ENCODE data around the gene TP53INP2. TPM values are rescaled to one million over a fixed set of nuclear protein-coding genes. Genes with fewer than 3 reads are reported as not detected.
"Not testable (repeated sequence)": the region's sequence is repeated elsewhere in the genome, so short reads cannot be mapped to it uniquely, and the experiment has no call there.

TP53INP2 gene
- total RNA-seq, 4 donors from 2014 or later: 16.5 to 43.0 (median 34.4) TPM

DNA sequence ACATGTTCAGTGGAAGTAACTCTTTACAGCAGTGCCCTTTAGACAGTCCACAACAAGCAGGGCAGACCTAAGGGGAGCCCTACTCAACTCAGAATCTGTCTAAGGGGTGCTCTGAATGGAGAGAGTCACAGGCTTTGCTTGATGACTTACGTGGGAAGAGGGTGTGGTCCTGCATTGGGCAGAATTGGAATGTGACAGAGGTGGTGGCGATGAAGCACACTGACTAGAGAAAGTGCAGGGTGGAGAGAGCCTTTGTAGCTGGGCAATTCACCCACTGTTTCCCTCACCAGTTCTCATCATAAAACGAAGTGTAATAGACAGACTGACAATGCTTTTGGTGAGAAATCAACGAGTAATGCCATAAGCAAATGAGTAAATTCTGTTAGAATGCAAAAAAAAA, 11.2 kb downstream of the TP53INP2 start:
- no peak for DNase-seq
- Histone ChIP-seq H3K4me3 (no peak overlapping the region), H3K27ac (no peak overlapping the region), H3K27me3 (no peaks in the 10 kb centered on the region), H3K36me3 (peaks cover 0 to 17% (median 0%) of the 10 kb centered on the region in 3 donors), H3K9me3 (no peaks in the 10 kb centered on the region), H3K4me1 (peaks cover 0 to 17% (median 1%) of the 10 kb centered on the region in 4 donors)
- TF ChIP-seq POLR2A (IDR thresholded peaks at IDR 0.05): no peak
- TF ChIP-seq, protein P1, sequence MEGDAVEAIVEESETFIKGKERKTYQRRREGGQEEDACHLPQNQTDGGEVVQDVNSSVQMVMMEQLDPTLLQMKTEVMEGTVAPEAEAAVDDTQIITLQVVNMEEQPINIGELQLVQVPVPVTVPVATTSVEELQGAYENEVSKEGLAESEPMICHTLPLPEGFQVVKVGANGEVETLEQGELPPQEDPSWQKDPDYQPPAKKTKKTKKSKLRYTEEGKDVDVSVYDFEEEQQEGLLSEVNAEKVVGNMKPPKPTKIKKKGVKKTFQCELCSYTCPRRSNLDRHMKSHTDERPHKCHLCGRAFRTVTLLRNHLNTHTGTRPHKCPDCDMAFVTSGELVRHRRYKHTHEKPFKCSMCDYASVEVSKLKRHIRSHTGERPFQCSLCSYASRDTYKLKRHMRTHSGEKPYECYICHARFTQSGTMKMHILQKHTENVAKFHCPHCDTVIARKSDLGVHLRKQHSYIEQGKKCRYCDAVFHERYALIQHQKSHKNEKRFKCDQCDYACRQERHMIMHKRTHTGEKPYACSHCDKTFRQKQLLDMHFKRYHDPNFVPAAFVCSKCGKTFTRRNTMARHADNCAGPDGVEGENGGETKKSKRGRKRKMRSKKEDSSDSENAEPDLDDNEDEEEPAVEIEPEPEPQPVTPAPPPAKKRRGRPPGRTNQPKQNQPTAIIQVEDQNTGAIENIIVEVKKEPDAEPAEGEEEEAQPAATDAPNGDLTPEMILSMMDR (IDR thresholded peaks at IDR 0.05): no peak

DNA sequence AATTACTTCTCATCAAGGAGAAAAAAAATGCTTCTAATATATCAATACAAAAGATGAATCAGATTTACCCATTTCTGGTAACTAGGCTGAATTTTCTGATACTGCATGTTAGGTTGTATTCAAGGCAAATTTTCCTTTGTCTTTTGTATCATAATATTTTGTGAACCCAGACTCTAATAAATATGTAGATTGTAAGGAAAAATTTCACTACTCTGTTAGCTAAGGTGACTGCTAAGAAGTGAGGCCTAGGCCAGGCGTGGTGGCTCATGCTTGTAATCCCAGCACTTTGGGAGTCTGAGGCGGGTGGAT, 12.7 kb downstream of the TP53INP2 start:
- Histone ChIP-seq H3K9me3 (no peaks in the 10 kb centered on the region), H3K4me1 (peaks cover 0 to 12% (median 0%) of the 10 kb centered on the region in 4 donors), H3K4me3 (no peak overlapping the region), H3K36me3 (peaks cover 0 to 21% (median 0%) of the 10 kb centered on the region in 3 donors), H3K27me3 (no peaks in the 10 kb centered on the region), H3K27ac (no peak overlapping the region)
- no peak for DNase-seq
- TF ChIP-seq POLR2A (IDR thresholded peaks at IDR 0.05): no peak
- TF ChIP-seq, protein P1 (IDR thresholded peaks at IDR 0.05): no peak

DNA sequence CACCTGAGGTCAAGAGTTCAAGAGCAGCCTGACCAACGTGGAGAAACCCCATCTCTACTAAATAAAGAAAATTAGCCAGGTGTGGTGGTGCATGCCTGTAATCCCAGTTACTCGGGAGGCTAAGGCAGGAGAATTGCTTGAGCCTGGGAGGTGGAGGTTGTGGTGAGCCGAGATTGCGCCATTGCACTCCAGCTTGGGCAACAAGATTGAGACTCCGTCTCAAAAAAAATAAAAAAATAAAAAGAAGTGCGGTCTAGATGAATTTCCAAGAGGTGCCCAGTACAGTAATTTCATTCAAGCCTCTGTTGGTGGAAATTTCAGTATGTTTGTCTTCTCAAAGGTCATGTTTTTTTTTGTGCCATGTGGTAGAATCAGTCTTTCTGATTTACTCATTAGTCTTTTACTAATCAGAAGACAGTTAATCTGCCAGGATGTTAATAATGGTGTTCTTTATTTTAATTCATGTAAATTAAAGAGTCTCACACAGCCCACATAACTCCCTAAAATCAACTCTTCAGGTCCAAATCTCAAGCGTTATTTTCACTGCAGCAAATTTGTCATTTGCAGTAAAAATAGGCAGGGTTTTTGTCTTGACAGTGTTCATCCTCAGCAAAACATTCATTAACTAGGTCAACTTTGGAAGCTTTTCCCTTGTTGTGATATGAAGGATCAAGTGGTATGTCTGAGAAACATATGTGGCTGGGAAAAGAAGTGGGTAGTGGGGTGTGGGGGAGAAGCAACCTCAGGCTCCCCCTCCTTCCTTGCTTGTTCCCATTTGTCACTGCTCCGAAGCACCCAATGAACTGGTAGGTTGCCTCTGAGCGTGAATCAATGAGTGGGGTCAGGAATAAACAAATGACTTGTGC, 13.3 kb downstream of the TP53INP2 start:
- Histone ChIP-seq H3K4me3 (no peak overlapping the region), H3K36me3 (peaks cover 0 to 21% (median 0%) of the 10 kb centered on the region in 3 donors), H3K4me1 (peaks cover 0 to 12% (median 0%) of the 10 kb centered on the region in 4 donors), H3K9me3 (no peaks in the 10 kb centered on the region), H3K27me3 (no peaks in the 10 kb centered on the region), H3K27ac (no peak overlapping the region)
- TF ChIP-seq, protein P1 (IDR thresholded peaks at IDR 0.05): no peak
- no peak for DNase-seq

DNA sequence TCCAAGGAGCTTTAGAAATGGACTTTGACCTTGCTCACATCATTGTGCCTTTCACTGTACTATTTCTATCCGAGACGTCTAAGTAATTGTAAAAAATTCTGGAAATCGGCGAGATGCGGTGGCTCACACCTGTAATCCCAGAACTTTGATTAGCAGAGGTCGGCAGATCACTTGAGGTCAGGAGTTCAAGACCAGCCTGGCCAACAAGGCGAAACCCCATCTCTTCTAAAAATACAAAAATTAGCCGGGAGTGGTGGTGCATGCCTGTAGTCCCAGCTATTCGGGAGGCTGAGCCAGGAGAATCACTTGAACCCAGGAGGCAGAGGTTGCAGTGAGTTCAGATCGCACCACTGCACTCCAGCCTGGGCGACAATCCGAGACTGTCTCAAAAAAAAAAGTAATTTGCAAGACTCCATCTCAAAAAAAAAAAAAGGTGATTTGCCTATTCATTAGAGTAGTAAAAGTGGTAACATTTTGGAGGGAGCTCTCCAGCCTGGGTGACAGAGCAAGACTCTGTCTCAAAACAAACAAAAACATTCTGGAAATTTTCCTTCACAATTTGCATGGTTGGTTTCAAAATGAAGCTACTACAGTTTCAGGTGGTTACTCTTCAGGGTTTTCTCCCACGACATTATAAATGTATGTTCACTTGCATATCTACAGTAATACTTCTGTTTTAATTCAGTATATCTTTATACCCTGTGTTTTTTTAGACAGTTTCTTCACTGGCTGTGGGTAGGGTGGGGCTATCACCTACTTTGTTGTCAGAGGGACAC, 15.3 kb downstream of the TP53INP2 start:
- H3K36me3 ChIP-seq: peaks cover 0 to 32% (median 0%) of the 10 kb centered on the region in 3 donors

DNA sequence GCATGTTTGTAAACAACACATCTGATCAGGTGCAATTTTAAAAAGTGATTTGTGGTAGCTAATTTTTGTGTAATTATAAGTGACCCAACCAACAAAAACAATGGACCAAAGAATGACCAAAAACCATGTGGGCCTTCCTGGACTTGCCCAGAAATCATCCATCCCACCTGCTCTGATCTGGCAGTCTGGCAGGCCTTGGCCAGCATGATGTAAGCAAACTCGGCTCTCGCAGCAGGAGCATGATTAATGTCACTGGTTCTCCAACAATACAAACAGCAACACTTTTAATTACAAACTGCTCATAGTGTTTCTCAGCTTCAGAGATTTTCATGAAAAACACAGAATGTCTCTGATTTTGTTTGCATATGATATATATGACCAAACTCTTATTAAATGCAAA, 16.1 kb downstream of the TP53INP2 start:
- H3K4me1 ChIP-seq: no peaks in the 10 kb centered on the region
- H3K36me3 ChIP-seq: peaks cover 0 to 39% (median 0%) of the 10 kb centered on the region in 3 donors
- no peaks in the 10 kb centered on the region for H3K9me3 ChIP-seq
- TF ChIP-seq POLR2A (IDR thresholded peaks at IDR 0.05): no peak
- TF ChIP-seq, protein P1 (IDR thresholded peaks at IDR 0.05): no peak
- H3K27ac ChIP-seq: no peak overlapping the region
- H3K4me3 ChIP-seq: no peak overlapping the region
- DNase-seq: no peak
- H3K27me3 ChIP-seq: no peaks in the 10 kb centered on the region

More for the DNA sequence above, 15.3 kb downstream of the TP53INP2 start:
- H3K27me3 ChIP-seq, H3K27ac ChIP-seq, DNase-seq, H3K4me3 ChIP-seq, H3K9me3 ChIP-seq, H3K4me1 ChIP-seq: not testable (repeated sequence)

DNA sequence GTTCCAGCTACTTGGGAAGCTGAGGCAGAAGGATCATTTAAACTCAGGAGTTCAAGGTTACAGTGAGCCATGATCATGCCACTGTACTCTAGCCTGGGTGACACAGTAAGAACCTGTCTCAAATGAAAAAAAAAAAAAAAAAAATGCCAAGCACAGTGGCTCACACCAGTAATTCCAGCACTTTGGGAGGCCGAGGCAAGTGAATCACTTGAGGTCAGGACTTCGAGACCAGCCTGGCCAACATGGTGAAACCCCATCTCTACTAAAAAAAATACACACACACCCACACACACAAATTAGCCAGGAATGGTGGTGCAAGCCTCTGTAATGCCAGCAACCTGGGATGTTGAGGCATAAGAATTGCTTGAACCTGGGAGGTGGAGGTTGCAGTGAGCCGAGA, 18.4 kb downstream of the TP53INP2 start:
- H3K36me3 ChIP-seq: peaks cover 0 to 48% (median 0%) of the 10 kb centered on the region in 3 donors
- not testable (repeated sequence) for H3K4me1 ChIP-seq, H3K27me3 ChIP-seq, H3K4me3 ChIP-seq, H3K27ac ChIP-seq, H3K9me3 ChIP-seq, DNase-seq
